Right ventricle myocardium superior (tissue), 1 donor: ENCODE data around the gene ZNF292. TPM values are rescaled to one million over a fixed set of nuclear protein-coding genes. Genes with fewer than 3 reads are reported as not detected.
"Not testable (repeated sequence)": the region's sequence is repeated elsewhere in the genome, so short reads cannot be mapped to it uniquely, and the experiment has no call there.

Experiments
- ATAC-seq: fragments of 200-7000 bp; cut with Tn5 transposase; one replicate; pipeline ENCODE4 v1.9.1; 2020; ENCODE audit warnings: mild to moderate bottlenecking; ENCODE audit not compliant: poor library complexity
- DNase-seq: peaks from one replicate; pipeline ENCODE4 v3.0.0-alpha.2; 2020
- intact Hi-C: fragments of 100-400 bp; cut with DNase I; formaldehyde crosslinking; loops from one replicate; pipeline ENCODE4 v1.11.2; 2022
- total RNA-seq: library from RNA; stranded (reverse); fragmentation: NEBNext Ultra II Directional; extraction: Animal tissue kit (Norgen Biotek cat#: 25700); gene quantifications from one replicate; pipeline ENCODE4 v1.2.1, GENCODE V29; 2021
- donor health status: DM: no; HTN: yes; CAD: no; lungs with severe emphysema.

The ZNF292 gene
- total RNA-seq, 1 donor from 2014 or later, result 29.4 TPM

GRCh38 chr6:87198022-87198810 is 42.9 kb downstream of the ZNF292 start:
- ATAC-seq, intact Hi-C loops, DNase-seq: not testable (repeated sequence)

- peak; percentile 91 for ATAC-seq
- no peak for DNase-seq
- intact Hi-C loops, result loop anchor here (5.0 kb wide), 1 partner anchor 37 kb away; no protein-coding TSS in a partner anchor
Measured at GRCh38 chr6:87199787-87200186, 44.4 kb downstream of the ZNF292 start.

DNA sequence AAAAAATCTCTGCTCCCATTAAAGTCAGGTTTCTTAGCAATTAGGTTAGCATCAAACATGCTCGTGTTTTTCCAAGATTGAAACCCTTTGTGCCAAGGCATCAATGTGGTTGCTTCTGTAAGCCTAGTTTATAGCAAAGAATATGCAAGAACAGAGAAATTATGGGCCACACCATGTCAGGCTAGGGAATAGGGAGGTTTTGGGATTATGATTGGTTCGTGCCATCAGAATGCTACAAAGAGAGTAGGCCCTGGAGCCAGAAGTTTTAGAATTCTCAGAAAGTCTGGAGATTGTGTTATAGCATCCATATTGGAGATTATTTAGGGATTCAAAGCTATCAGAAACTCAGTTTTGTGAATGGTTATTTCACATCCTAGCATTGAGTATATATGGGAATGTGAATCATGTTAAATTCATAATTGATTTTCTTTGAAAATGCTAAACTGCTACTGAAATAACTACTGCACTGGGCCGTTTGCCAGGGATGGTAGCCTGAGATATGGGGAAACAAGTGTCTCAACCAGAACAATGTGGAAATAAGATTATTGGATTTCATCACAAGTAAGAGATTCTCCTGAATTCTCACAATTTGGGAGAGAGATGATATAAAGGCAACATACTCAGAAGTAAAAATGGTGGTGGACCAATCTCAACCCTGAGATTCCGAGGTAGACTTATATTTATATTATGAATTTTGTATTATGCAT is 45.3 kb downstream of the ZNF292 start:
- intact Hi-C loops, result loop anchor here (5.0 kb wide), 1 partner anchor 38 kb away; no protein-coding TSS in a partner anchor
- peak; percentile 51 for DNase-seq

GRCh38 chr6:87203448-87204023 is 48.2 kb downstream of the ZNF292 start:
- DNase-seq (no peak), ATAC-seq (no peak)
- intact Hi-C loops, result loop anchor here (5.0 kb wide), 1 partner anchor 41 kb away; no protein-coding TSS in a partner anchor

More for the DNA sequence above, 45.3 kb downstream of the ZNF292 start:
- ATAC-seq, result no peak

GRCh38 chr6:87209812-87210211 is 54.4 kb downstream of the ZNF292 start:
- intact Hi-C loops, result no loop called here
- DNase-seq, result no peak
- no peak for ATAC-seq

DNA sequence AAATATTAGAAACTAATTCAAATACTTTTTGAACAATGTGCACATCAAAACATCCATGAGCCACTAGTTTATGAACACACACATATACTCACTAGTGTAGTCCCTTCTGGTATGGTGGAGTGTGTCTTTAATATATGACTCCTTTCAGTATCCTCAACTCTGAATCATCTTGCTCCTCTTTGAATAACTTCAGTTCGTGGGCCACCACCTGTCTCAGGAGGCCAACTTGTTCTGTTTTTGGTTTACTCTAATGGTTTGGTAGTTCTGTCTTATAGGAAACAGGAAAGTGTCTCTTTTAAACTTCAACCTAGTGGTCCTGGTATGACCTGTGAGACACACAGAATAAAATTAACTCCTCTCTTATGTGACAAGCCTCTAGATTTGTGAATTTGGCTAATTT is 55.6 kb downstream of the ZNF292 start:
- intact Hi-C loops, result no loop called here
- DNase-seq (no peak), ATAC-seq (no peak)

DNA sequence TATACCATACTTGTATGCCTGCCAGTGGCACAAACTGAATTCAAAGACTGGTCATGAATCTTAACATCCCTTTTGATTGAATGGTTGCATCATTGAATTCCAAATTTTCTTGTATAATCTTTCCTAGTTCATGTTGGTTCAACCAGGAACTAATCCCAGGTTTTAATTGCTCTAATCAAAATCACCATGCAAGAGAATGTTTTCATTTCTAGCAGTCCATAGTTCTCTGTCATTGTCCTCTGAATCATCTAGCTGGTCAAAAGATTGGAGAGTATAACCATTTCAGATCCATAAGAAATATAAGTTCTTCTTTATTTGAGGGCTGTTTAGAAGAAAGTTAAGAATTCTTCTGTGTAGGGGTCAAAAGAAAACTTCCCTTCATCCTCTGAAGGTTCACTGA is 57.2 kb downstream of the ZNF292 start:
- ATAC-seq, result no peak
- DNase-seq, result no peak
- intact Hi-C loops, result no loop called here

DNA sequence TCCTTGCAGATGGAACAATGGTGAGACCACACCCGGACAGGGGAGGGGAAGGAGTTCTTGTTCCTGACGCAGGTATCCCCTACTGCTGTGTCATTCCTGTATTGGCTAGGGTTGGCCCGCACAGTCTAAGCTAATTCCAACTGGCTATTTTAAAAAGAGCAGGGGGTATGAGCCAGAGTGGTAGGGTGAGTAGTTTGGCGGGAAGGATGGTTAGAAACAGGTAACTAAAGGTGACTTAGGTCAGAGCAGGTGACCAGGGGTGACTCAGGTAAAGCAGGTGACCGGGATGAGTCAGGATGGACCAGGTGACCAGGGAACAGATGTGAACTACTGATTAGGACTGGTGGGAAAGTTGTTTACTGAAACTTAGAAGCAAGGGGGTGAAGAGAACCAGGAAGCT is 58.0 kb downstream of the ZNF292 start:
- intact Hi-C loops, result no loop called here
- DNase-seq, result no peak
- no peak for ATAC-seq

DNA sequence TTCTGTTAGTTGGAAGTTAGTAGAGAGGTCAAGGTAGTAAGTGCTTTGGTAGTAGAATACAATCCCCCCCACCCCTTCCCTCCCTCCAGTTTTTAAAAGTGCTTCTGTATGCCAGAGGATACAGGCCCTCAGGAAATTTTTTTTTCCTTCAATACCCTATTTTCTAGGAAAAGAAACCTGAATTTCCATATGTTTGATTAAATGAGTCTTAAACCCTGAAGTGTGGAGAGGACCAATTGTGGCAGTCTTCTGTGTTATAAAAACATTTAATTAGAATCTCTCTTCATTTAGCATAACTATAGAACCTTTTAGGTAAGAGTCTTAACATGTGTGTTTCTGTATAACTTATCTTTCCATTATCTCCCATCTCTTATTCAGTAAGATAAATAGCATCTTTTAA is 59.5 kb downstream of the ZNF292 start:
- ATAC-seq (no peak), DNase-seq (no peak)
- intact Hi-C loops, result no loop called here

DNA sequence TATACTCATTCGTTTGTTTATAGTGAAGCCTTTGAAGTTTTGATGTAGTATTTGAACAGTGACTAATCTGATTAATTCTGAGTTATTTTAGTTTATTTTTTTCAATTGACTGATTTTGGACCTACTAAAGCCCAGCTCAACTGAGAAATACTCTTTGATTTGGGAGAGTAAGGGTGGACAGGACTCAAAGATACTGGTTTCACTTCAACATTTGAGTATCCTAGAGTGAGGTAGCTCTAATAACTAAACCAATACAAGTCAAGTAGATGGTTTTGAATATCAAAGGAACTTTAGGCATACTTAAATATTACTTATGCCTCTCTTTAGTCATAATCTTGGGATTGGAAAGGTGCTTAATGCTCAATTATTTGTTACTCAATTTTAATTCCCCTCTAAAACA is 65.6 kb downstream of the ZNF292 start:
- DNase-seq, result no peak
- no peak for ATAC-seq
- intact Hi-C loops, result no loop called here

- intact Hi-C loops, result no loop called here
- DNase-seq, result no peak
- no peak for ATAC-seq
Measured at GRCh38 chr6:87222676-87223075, 67.3 kb downstream of the ZNF292 start.

DNA sequence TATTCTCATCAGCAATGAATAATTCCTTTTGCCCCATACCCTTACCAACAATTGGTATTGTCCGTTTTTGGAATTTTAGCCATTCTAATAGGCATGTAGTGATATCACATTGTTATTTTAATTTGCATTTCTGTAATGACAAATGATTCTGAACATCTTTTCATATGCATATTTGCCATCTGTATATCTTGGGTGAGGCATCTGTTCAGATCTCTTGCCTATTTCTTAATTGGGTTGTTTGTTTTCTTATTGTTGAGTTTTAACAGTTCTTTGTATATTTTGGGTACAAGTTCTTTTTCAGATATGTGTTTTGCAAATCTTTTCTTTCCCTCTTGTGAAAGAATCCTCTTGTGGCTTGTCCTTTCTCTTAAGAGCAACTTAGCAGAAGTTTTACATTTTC is 69.6 kb downstream of the ZNF292 start:
- DNase-seq (no peak), ATAC-seq (no peak)
- intact Hi-C loops, result no loop called here

- ATAC-seq (no peak), DNase-seq (no peak)
- intact Hi-C loops, result no loop called here
Measured at GRCh38 chr6:87225511-87225910, 70.1 kb downstream of the ZNF292 start.

- no peak for DNase-seq
- intact Hi-C loops, result no loop called here
- ATAC-seq, result no peak
Measured at GRCh38 chr6:87225937-87226336, 70.6 kb downstream of the ZNF292 start.

DNA sequence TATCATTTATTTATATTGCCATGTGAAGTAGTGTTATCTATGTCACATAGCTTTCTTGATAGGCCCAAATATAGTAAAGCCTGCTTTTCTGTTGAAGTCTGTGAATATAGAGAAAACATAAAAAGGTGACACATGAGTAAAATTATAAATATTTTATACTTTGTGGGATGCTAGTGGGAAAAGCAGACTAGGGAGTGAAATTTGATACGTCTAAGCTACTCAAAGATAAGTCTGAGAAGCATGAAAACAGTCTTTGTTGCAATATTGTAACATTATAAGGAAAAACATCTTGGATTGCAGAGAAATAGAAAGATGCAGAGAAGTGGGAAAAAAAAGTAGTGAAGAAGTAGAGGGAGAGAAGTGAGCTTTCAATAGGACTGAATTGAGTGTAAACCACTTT is 75.4 kb downstream of the ZNF292 start:
- no peak for DNase-seq
- intact Hi-C loops, result no loop called here
- ATAC-seq, result no peak

GRCh38 chr6:87237804-87238203 is 82.4 kb downstream of the ZNF292 start:
- intact Hi-C loops, result no loop called here
- ATAC-seq (peak; percentile 63), DNase-seq (no peak)

DNA sequence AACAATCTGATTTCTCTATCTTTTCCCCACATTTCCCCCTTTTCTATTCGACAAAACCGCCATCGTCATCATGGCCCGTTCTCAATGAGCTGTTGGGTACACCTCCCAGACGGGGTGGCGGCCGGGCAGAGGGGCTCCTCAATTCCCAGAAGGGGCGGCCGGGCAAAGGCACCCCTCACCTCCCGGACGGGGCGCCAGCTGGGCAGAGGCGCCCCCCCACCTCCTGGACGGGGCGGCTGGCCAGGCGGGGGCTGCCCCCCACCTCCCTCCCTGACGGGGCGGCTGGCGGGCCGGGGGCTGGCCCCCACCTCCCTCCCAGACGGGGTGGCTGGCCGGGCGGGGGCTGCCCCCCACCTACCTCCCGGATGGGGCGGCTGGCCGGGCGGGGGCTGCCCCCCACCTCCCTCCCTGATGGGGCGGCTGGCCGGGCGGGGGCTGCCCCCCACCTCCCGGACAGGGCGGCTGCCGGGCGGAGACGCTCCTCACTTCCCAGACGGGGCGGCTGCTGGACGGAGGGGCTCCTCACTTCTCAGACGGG is 83.8 kb downstream of the ZNF292 start:
- DNase-seq, ATAC-seq, intact Hi-C loops: not testable (repeated sequence)

- ATAC-seq, result no peak
- intact Hi-C loops, result loop anchor here (10.0 kb wide), 1 partner anchor 87 kb away; the partner anchor contains the start of gene ZNF292
Measured at GRCh38 chr6:87241304-87241703, 85.9 kb downstream of the ZNF292 start.

GRCh38 chr6:87242311-87242710 is 86.9 kb downstream of the ZNF292 start:
- intact Hi-C loops, result loop anchor here (10.0 kb wide), 1 partner anchor 88 kb away; the partner anchor contains the start of gene ZNF292

More at GRCh38 chr6:87241304-87241703, 85.9 kb downstream of the ZNF292 start:
- DNase-seq, result no peak

More at GRCh38 chr6:87242311-87242710, 86.9 kb downstream of the ZNF292 start:
- DNase-seq (no peak), ATAC-seq (no peak)
